ENCODE data around the gene SH3RF3. TPM values are rescaled to one million over a fixed set of nuclear protein-coding genes. Genes with fewer than 3 reads are reported as not detected.
A peak's percentile ranks its signal among the peaks of the same experiment; 100 is the strongest.

The SH3RF3 gene
- total RNA-seq, 1 donor from 2014 or later = 7.3 TPM

GRCh38 chr2:109242654-109243331, 113.8 kb downstream of the SH3RF3 start:
- DNase-seq (ENCODE audit: low read depth) = peak; percentile 91

GRCh38 chr2:109243526-109244303, 114.7 kb downstream of the SH3RF3 start:
- H3K4me1 Mint-ChIP-seq (ENCODE audit: low read depth, unreplicated experiment) = peaks cover 46% of the 10 kb centered on the region
- H3K27ac Mint-ChIP-seq (ENCODE audit: unreplicated experiment) = no peak overlapping the region
- Histone ChIP-seq H3K9me3 (ENCODE audit: insufficient read depth, low read depth, low read length) (no peaks in the 10 kb centered on the region), H3K27ac (ENCODE audit: low read depth, low read length) (no peak overlapping the region), H3K4me2 (ENCODE audit: low read length) (no peak overlapping the region), H3K27me3 (ENCODE audit: insufficient read depth, low read length) (no peaks in the 10 kb centered on the region), H2AFZ (ENCODE audit: low read depth, low read length) (no peak overlapping the region), H3K36me3 (ENCODE audit: insufficient read depth, low read length) (no peaks in the 10 kb centered on the region), H3K9ac (ENCODE audit: low read length) (no peak overlapping the region), H3K79me2 (ENCODE audit: insufficient read depth, low read length) (peaks cover 9% of the 10 kb centered on the region), H3K4me1 (ENCODE audit: insufficient read depth, low read length) (peaks cover 41% of the 10 kb centered on the region), H3K4me3 (ENCODE audit: insufficient read depth, low read depth, low read length) (no peak overlapping the region), H4K20me1 (ENCODE audit: insufficient read depth, low read length) (peaks cover 23% of the 10 kb centered on the region)
- H3K9me3 Mint-ChIP-seq (ENCODE audit: unreplicated experiment) = no peaks in the 10 kb centered on the region
- no peaks in the 10 kb centered on the region for H3K36me3 Mint-ChIP-seq (ENCODE audit: low read depth, unreplicated experiment)
- peak; percentile 29 for FAIRE-seq
- H3K4me3 Mint-ChIP-seq (ENCODE audit: unreplicated experiment) = no peak overlapping the region
- no peaks in the 10 kb centered on the region for H3K27me3 Mint-ChIP-seq (ENCODE audit: low read depth, unreplicated experiment)
- TF ChIP-seq CTCF (IDR thresholded peaks at IDR 0.05; ENCODE audit: insufficient read depth, low read depth, low read length) = no peak
- no peak for DNase-seq (ENCODE audit: low read depth)

More at GRCh38 chr2:109242654-109243331, 113.8 kb downstream of the SH3RF3 start:
- no peaks in the 10 kb centered on the region for H3K36me3 ChIP-seq (ENCODE audit: insufficient read depth, low read length)
- H3K9me3 ChIP-seq (ENCODE audit: insufficient read depth, low read depth, low read length) = no peaks in the 10 kb centered on the region
- Mint-ChIP-seq H3K4me1 (ENCODE audit: low read depth, unreplicated experiment) (peaks cover 46% of the 10 kb centered on the region), H3K9me3 (ENCODE audit: unreplicated experiment) (no peaks in the 10 kb centered on the region), H3K36me3 (ENCODE audit: low read depth, unreplicated experiment) (no peaks in the 10 kb centered on the region), H3K4me3 (ENCODE audit: unreplicated experiment) (no peak overlapping the region), H3K27me3 (ENCODE audit: low read depth, unreplicated experiment) (no peaks in the 10 kb centered on the region), H3K27ac (ENCODE audit: unreplicated experiment) (peak overlapping the region; percentile 75)
- H3K79me2 ChIP-seq (ENCODE audit: insufficient read depth, low read length) = peaks cover 9% of the 10 kb centered on the region
- H3K4me2 ChIP-seq (ENCODE audit: low read length) = peak overlapping the region; percentile 69
- H3K27me3 ChIP-seq (ENCODE audit: insufficient read depth, low read length) = no peaks in the 10 kb centered on the region
- H3K27ac ChIP-seq (ENCODE audit: low read depth, low read length) = peak overlapping the region; percentile 53
- no peak for TF ChIP-seq EZH2 (IDR thresholded peaks at IDR 0.05; ENCODE audit: insufficient read depth, low read length)
- no peak for TF ChIP-seq CTCF (IDR thresholded peaks at IDR 0.05; ENCODE audit: insufficient read depth, low read depth, low read length)
- no peak overlapping the region for H2AFZ ChIP-seq (ENCODE audit: low read depth, low read length)
- H3K4me3 ChIP-seq (ENCODE audit: insufficient read depth, low read depth, low read length) = no peak overlapping the region
- peaks cover 19% of the 10 kb centered on the region for H4K20me1 ChIP-seq (ENCODE audit: insufficient read depth, low read length)
- FAIRE-seq = peak; percentile 96
- H3K4me1 ChIP-seq (ENCODE audit: insufficient read depth, low read length) = peaks cover 46% of the 10 kb centered on the region
- peak overlapping the region; percentile 29 for H3K9ac ChIP-seq (ENCODE audit: low read length)

GRCh38 chr2:109244304-109244582, 115.2 kb downstream of the SH3RF3 start:
- Mint-ChIP-seq H3K27me3 (ENCODE audit: low read depth, unreplicated experiment) (no peaks in the 10 kb centered on the region), H3K36me3 (ENCODE audit: low read depth, unreplicated experiment) (no peaks in the 10 kb centered on the region), H3K9me3 (ENCODE audit: unreplicated experiment) (no peaks in the 10 kb centered on the region), H3K27ac (ENCODE audit: unreplicated experiment) (no peak overlapping the region), H3K4me1 (ENCODE audit: low read depth, unreplicated experiment) (peaks cover 44% of the 10 kb centered on the region), H3K4me3 (ENCODE audit: unreplicated experiment) (no peak overlapping the region)
- Histone ChIP-seq H2AFZ (ENCODE audit: low read depth, low read length) (no peak overlapping the region), H3K9me3 (ENCODE audit: insufficient read depth, low read depth, low read length) (no peaks in the 10 kb centered on the region), H3K79me2 (ENCODE audit: insufficient read depth, low read length) (peaks cover 9% of the 10 kb centered on the region), H3K36me3 (ENCODE audit: insufficient read depth, low read length) (no peaks in the 10 kb centered on the region), H3K27ac (ENCODE audit: low read depth, low read length) (no peak overlapping the region), H3K4me2 (ENCODE audit: low read length) (no peak overlapping the region), H3K27me3 (ENCODE audit: insufficient read depth, low read length) (no peaks in the 10 kb centered on the region), H4K20me1 (ENCODE audit: insufficient read depth, low read length) (peaks cover 25% of the 10 kb centered on the region), H3K4me3 (ENCODE audit: insufficient read depth, low read depth, low read length) (no peak overlapping the region), H3K4me1 (ENCODE audit: insufficient read depth, low read length) (peaks cover 36% of the 10 kb centered on the region), H3K9ac (ENCODE audit: low read length) (no peak overlapping the region)
- DNase-seq (ENCODE audit: low read depth) (no peak), FAIRE-seq (no peak)
- no peak for TF ChIP-seq EZH2 (IDR thresholded peaks at IDR 0.05; ENCODE audit: insufficient read depth, low read length)
- TF ChIP-seq CTCF (IDR thresholded peaks at IDR 0.05; ENCODE audit: insufficient read depth, low read depth, low read length) = no peak
